NT2/D1 (cell line): ENCODE data around the gene NOL4L.
A peak's percentile ranks its signal among the peaks of the same experiment; 100 is the strongest.

Experiments
- DNase-seq: peaks from one replicate; pipeline ENCODE4 v3.0.0-alpha.2; 2011; ENCODE audit warnings: low read depth, low spot score
- H3K27me3 ChIP-seq: 2 replicates; pipeline ENCODE4 v1.6.0; 2011; ENCODE audit warnings: mild to moderate bottlenecking; ENCODE audit not compliant: insufficient read length, insufficient read depth
- H3K36me3 ChIP-seq: 2 replicates; pipeline ENCODE4 v1.6.1; 2011; ENCODE audit warnings: mild to moderate bottlenecking, low read length, mixed read lengths; ENCODE audit not compliant: insufficient read depth, insufficient read length
- H3K4me1 ChIP-seq: 2 replicates; pipeline ENCODE4 v1.5.1; 2011; ENCODE audit not compliant: insufficient read depth, insufficient read length
- H3K4me3 ChIP-seq: 2 replicates; pipeline ENCODE4 v1.5.1; 2011; ENCODE audit warnings: low read depth; ENCODE audit not compliant: insufficient read length
- H3K9ac ChIP-seq: 2 replicates; pipeline ENCODE4 v1.6.0; 2011; ENCODE audit warnings: low read depth; ENCODE audit not compliant: insufficient read length
- H3K9me3 ChIP-seq: 2 replicates; pipeline ENCODE4 v1.5.1; 2011; ENCODE audit warnings: mild to moderate bottlenecking, low read length; ENCODE audit not compliant: insufficient read depth
- SUZ12 ChIP-seq: IDR thresholded peaks from 2 replicates; pipeline ENCODE4 v1.6.1; 2011; ENCODE audit not compliant: insufficient read length, insufficient read depth; ENCODE audit errors: extremely low read depth
- YY1 ChIP-seq: IDR thresholded peaks from 2 replicates; pipeline ENCODE4 v1.6.1; 2011; ENCODE audit not compliant: insufficient read length, insufficient read depth
- ZNF274 ChIP-seq: IDR thresholded peaks from 2 replicates; pipeline ENCODE4 v1.6.1; 2011; ENCODE audit warnings: mild to moderate bottlenecking, low read depth, low read length

The NOL4L gene

DNA sequence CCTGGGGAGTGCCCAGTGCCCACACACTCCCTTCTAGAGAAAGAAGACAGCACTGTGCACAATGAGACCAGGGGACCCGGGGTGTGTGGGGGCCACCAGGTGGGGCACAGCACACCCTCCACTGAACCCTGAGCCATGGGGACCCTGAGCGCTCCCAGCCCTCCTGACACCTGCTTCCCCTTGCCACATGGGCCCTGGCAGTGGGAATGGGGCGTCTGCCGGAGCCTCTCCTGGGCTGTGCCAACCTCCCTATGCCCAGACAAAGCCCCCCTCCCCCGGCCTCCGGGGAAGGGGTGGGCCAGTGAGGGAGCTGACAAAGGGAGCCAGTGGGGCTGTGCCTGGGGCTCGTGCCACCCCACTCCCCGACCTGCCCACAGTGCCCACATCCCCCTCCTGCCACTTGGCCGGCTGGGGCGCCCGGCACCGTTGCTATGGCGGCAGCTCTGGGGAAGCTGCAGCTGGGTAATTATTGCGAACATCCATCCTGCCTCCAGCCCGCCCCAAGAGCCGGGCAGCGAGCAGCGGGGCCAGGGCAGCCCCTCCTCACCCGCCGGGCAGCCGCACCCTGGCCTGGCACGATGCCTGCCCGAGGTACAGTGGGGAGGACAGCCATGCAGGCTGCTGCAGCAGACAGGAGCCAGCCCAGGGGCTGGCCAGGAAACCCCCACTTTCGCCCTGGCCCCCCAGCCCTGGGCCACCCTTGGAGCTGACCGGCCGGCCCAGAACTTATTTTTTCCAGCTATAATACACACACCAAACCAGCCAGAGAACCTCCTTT is 41.9 kb upstream of the NOL4L start:
- peak overlapping the region; percentile 42 for H3K9ac ChIP-seq
- H3K36me3 ChIP-seq: no peaks in the 10 kb centered on the region
- H3K9me3 ChIP-seq: no peaks in the 10 kb centered on the region
- H3K4me3 ChIP-seq: no peak overlapping the region
- DNase-seq: no peak
- TF ChIP-seq SUZ12 (no peak), YY1 (no peak), ZNF274 (no peak)
- H3K4me1 ChIP-seq: peaks cover 8% of the 10 kb centered on the region
- no peaks in the 10 kb centered on the region for H3K27me3 ChIP-seq

- Histone ChIP-seq H3K9me3 (no peaks in the 10 kb centered on the region), H3K9ac (no peak overlapping the region), H3K4me1 (peaks cover 2% of the 10 kb centered on the region), H3K36me3 (no peaks in the 10 kb centered on the region), H3K4me3 (no peak overlapping the region), H3K27me3 (no peaks in the 10 kb centered on the region)
- no peak for TF ChIP-seq ZNF274
- no peak for TF ChIP-seq YY1
- no peak for DNase-seq
These were observed 41.3 kb upstream of the NOL4L start for GRCh38 chr20:32626407-32626806.

GRCh38 chr20:32625996-32626395 is 40.9 kb upstream of the NOL4L start:
- H3K27me3 ChIP-seq: no peaks in the 10 kb centered on the region
- H3K9me3 ChIP-seq: no peaks in the 10 kb centered on the region
- no peak overlapping the region for H3K4me3 ChIP-seq
- no peak for DNase-seq
- H3K4me1 ChIP-seq: peaks cover 2% of the 10 kb centered on the region
- no peak for TF ChIP-seq YY1
- TF ChIP-seq ZNF274: no peak
- no peak for TF ChIP-seq SUZ12
- no peak overlapping the region for H3K9ac ChIP-seq
- H3K36me3 ChIP-seq: no peaks in the 10 kb centered on the region

- no peak for DNase-seq
- Histone ChIP-seq H3K4me1 (peaks cover 2% of the 10 kb centered on the region), H3K9me3 (no peaks in the 10 kb centered on the region), H3K9ac (no peak overlapping the region), H3K27me3 (no peaks in the 10 kb centered on the region), H3K36me3 (no peaks in the 10 kb centered on the region), H3K4me3 (no peak overlapping the region)
- TF ChIP-seq ZNF274: no peak
- no peak for TF ChIP-seq SUZ12
- no peak for TF ChIP-seq YY1
These were observed 39.7 kb upstream of the NOL4L start for GRCh38 chr20:32624687-32625345.

GRCh38 chr20:32623667-32624157 is 38.6 kb upstream of the NOL4L start:
- Histone ChIP-seq H3K27me3 (no peaks in the 10 kb centered on the region), H3K4me1 (no peaks in the 10 kb centered on the region), H3K4me3 (no peak overlapping the region), H3K9ac (no peak overlapping the region), H3K36me3 (no peaks in the 10 kb centered on the region), H3K9me3 (no peaks in the 10 kb centered on the region)
- DNase-seq: no peak
- no peak for TF ChIP-seq ZNF274
- TF ChIP-seq SUZ12: no peak
- no peak for TF ChIP-seq YY1

GRCh38 chr20:32622585-32623468 is 37.7 kb upstream of the NOL4L start:
- no peaks in the 10 kb centered on the region for H3K4me1 ChIP-seq
- no peak overlapping the region for H3K9ac ChIP-seq
- H3K9me3 ChIP-seq: no peaks in the 10 kb centered on the region
- no peak for TF ChIP-seq ZNF274
- TF ChIP-seq SUZ12: no peak
- TF ChIP-seq YY1: no peak
- H3K4me3 ChIP-seq: no peak overlapping the region
- H3K27me3 ChIP-seq: no peaks in the 10 kb centered on the region
- no peaks in the 10 kb centered on the region for H3K36me3 ChIP-seq
- DNase-seq: no peak
